Activated naive CD4-positive, alpha-beta T cell treated with anti-CD3 and anti-CD28 coated beads, Interleukin-2, amount 50 U/mL, for 24 hours (primary cell): ENCODE results near the gene BRI3.
"Not testable (repeated sequence)": the region's sequence is repeated elsewhere in the genome, so short reads cannot be mapped to it uniquely, and the experiment has no call there.

Experiments
- H3K27ac Mint-ChIP-seq: one replicate; pipeline ENCODE4 v1.8.0; 2021; ENCODE audit warnings: mild to moderate bottlenecking, mixed read lengths
- H3K27me3 Mint-ChIP-seq: one replicate; pipeline ENCODE4 v1.8.0; 2021; ENCODE audit warnings: mixed read lengths
- H3K36me3 Mint-ChIP-seq: one replicate; pipeline ENCODE4 v1.8.0; 2021; ENCODE audit warnings: mixed read lengths
- H3K4me1 Mint-ChIP-seq: one replicate; pipeline ENCODE4 v1.8.0; 2021; ENCODE audit warnings: mixed read lengths
- H3K4me3 Mint-ChIP-seq: one replicate; pipeline ENCODE4 v1.8.0; 2021; ENCODE audit warnings: mild to moderate bottlenecking, mixed read lengths
- H3K9me3 Mint-ChIP-seq: one replicate; pipeline ENCODE4 v1.8.0; 2021; ENCODE audit warnings: mixed read lengths

Gene BRI3

DNA sequence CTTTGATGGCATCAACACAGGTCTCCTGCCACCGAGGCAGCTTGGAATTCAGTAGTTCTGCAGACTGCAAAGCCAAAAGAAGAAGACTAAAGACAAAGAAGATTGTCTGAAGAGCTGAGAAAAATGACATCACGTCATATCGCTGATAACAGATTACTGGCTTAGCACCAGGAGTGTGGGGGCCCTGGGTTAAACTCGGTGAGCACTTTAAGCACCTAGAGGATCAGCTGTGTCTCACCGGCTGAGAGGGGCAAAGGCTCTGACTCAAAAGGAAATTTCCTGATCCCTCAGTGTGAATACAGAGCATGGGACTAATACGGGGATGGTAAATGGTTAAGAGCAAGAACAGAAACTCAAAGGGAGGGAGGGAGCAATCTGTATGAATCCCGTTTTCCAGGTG lies 30.7 kb downstream of the BRI3 start:
- Mint-ChIP-seq H3K4me1 (no peaks in the 10 kb centered on the region), H3K9me3 (no peaks in the 10 kb centered on the region), H3K4me3 (no peak overlapping the region), H3K27ac (no peak overlapping the region), H3K36me3 (peaks cover 2% of the 10 kb centered on the region), H3K27me3 (no peaks in the 10 kb centered on the region)

DNA sequence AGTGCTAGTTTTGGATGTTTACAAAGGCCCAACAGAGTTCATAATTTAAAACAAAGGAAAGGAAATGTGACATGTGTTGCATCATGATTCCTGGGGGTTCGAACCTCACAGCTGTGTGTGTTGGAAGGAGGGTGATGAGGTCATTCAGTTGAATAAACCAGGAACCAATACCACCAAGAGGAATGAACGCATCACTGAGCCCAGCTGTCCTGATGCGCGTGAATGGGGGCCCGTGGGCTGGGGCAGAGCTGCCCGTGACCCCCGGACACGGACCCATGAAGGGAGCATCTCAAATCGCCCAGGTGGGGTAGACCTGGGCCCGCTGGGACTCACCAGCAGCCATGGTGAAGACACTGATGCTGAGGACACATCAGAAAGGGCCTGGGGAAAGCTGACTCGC lies 33.0 kb downstream of the BRI3 start:
- Mint-ChIP-seq H3K27ac (no peak overlapping the region), H3K27me3 (no peaks in the 10 kb centered on the region), H3K36me3 (peaks cover 2% of the 10 kb centered on the region), H3K9me3 (no peaks in the 10 kb centered on the region), H3K4me3 (no peak overlapping the region), H3K4me1 (no peaks in the 10 kb centered on the region)

DNA sequence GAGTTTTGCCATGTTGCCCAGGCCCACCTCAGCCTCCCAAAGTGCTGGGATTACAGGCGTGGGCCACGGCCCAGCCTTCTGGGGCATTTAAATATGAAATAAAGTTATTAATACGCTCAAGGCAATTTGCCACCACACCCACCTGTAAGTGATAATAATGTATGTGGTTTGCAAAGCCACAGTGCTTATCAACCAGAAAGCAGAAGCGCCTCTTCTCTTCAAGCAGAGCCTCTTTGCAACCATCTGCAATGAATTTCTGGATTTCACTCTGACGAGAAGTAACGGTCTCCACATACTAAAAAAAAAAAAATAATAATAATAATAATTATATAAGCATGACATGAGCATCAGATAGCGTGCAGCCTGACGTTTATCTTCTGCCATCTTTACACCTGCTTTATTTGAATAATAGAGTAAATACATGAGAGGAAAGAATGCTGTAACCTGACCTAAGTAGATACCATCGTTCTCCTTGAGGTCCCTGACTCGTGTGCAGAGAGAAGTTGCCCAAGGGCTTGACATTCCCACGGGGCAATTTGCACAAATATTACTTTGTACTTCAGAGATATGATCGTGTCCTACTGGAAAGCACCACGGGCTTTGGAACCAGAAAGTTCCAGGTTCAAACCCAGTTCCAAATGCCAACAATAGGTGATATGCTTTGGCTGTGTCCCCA lies 34.0 kb downstream of the BRI3 start:
- H3K4me1 Mint-ChIP-seq = no peaks in the 10 kb centered on the region
- H3K27ac Mint-ChIP-seq = no peak overlapping the region
- no peaks in the 10 kb centered on the region for H3K9me3 Mint-ChIP-seq
- H3K4me3 Mint-ChIP-seq = no peak overlapping the region
- no peaks in the 10 kb centered on the region for H3K27me3 Mint-ChIP-seq
- peaks cover 2% of the 10 kb centered on the region for H3K36me3 Mint-ChIP-seq

DNA sequence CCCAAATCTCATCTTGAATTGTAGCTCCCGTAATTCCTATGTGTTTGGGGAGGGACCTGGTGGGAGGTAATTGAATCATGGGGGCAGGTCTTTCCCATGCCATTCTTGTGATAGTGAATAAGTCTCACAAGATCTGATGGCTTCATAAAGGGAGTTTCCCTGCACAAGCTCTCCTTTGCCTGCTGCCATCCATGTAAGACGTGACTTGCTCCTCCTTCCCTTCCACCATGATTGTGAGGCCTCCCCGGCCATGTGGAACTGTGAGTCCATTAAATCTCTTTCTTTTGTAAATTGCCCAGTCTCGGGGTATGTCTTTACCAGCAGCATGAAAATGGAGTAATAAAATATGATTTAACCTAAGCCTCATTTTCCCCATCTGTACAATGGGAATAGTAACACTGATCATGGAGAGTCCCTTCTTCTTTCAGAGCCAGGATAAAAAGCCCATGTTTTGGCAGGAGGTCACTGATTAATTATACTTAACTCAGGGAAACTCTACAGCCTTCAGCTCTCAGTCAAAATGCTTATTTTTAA lies 34.6 kb downstream of the BRI3 start:
- H3K27ac Mint-ChIP-seq, H3K4me3 Mint-ChIP-seq, H3K9me3 Mint-ChIP-seq, H3K4me1 Mint-ChIP-seq, H3K27me3 Mint-ChIP-seq, H3K36me3 Mint-ChIP-seq: not testable (repeated sequence)

DNA sequence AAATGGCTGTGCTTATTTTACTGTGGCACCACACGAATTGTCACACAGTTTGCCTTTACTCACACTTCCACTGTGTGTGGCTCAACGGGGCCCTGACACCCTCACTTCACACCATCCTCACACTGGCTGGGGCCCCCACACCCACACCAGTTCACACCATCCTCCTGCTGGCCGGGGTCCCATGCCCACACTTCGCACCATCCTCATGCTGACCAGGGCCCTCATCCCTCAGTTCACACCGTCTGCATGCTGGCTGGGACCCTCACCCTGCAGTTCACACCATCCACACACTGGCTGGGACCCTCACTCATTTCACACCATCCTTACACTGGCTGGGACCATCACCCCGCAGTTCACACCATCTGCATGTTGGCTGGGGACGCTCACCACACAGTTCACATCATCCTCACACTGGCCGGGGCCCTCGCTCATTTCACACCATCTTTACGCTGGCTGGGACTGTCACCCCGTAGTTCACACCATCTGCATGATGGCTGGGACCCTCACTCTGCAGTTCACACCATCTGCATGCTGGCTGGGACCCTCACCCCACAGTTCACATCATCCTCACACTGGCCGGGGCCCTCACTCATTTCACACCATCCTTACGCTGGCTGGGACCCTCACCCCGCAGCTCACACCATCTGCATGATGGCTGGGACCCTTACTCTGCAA lies 36.0 kb downstream of the BRI3 start:
- Mint-ChIP-seq H3K36me3 (peaks cover 2% of the 10 kb centered on the region), H3K27me3 (no peaks in the 10 kb centered on the region), H3K27ac (no peak overlapping the region), H3K4me3 (no peak overlapping the region), H3K4me1 (no peaks in the 10 kb centered on the region), H3K9me3 (no peaks in the 10 kb centered on the region)

DNA sequence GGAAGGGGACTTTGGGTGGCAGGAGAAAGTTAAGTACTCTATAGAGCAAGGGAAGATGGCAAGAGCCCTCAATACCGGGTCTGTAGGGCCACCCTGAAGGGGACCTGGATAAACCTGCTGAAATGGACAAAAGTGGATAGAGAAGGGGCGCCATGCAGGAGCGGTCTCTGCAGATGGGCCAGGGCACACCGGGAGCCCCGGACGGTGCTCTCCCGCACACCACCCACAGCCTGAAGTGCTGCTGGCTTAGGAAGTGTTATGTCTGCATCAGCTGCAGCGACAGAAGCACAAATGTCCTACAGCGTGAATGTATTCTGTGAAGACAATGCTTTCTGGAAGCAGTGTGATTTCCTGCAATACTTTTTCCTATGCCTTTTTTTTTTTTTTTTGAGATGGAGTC lies 37.7 kb downstream of the BRI3 start:
- Mint-ChIP-seq H3K27me3 (peaks cover 2% of the 10 kb centered on the region), H3K9me3 (no peaks in the 10 kb centered on the region), H3K27ac (no peak overlapping the region), H3K4me1 (no peaks in the 10 kb centered on the region), H3K4me3 (no peak overlapping the region), H3K36me3 (peaks cover 2% of the 10 kb centered on the region)

DNA sequence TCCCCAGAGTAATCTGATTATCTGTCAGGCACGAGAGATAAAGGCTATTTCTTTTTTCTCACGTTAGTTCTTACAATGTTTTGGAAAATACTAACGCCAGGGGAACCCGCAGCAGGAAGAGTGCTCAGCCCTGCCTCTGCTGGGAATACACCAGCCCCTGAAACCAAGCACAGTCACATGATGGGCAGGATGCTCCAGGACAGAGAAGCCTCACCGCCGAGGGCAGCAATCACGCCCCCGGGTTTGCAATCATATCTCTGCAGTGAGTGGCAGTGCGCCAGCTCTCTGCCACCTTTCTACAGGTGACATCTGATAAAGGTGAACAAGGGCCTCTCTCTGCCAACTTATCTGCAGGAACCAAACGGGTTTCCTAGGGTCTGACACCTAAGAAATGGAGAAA lies 39.8 kb downstream of the BRI3 start:
- no peaks in the 10 kb centered on the region for H3K9me3 Mint-ChIP-seq
- H3K36me3 Mint-ChIP-seq = peaks cover 2% of the 10 kb centered on the region
- H3K4me1 Mint-ChIP-seq = no peaks in the 10 kb centered on the region
- no peak overlapping the region for H3K27ac Mint-ChIP-seq
- H3K4me3 Mint-ChIP-seq = no peak overlapping the region
- peaks cover 3% of the 10 kb centered on the region for H3K27me3 Mint-ChIP-seq

DNA sequence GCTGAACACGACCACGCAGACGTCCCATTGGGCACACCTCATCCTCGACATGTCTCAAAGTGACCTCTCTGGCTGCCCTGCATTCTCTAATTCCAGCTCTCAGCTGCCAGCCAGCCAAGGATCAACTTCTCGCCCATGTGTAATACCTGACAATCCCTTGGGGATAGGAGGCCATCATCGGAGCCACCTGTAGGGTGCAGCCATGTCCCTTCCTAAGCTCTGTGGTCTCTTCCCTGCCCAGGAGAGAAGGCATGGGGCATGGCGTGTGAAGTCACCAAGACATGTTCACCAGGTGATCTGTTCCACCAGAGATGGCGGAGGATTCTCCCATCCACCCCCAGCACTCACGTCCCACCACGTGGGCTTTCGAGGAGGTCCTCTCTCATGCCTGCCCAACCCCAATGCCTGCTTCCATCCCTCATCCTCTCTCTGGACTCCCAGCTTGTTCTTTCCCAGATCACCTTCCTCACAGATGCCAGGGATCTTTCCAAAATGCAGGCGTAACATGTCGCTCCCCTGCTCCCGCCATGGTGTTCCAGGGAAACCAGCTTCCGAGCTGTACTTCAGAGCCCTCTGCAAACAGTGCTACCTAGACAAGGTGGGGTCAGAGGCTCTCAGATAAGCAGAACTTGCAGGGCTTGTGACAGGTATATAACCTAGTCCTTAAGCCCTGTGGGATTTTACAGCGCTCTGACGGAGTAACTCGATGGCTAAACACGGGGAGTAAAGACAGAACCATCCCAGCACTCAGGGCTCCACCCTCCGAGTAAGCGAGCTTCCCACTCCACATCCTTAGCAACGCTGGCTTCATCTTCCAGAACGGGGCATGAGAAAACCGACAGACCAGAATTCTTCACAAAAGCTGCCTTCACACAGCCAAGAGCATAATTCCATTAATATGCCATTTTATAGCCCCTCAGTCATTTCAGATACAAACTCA lies 41.1 kb downstream of the BRI3 start:
- no peaks in the 10 kb centered on the region for H3K36me3 Mint-ChIP-seq
- H3K4me3 Mint-ChIP-seq = no peak overlapping the region
- peaks cover 3% of the 10 kb centered on the region for H3K27me3 Mint-ChIP-seq
- no peak overlapping the region for H3K27ac Mint-ChIP-seq
- H3K9me3 Mint-ChIP-seq = no peaks in the 10 kb centered on the region
- no peaks in the 10 kb centered on the region for H3K4me1 Mint-ChIP-seq

DNA sequence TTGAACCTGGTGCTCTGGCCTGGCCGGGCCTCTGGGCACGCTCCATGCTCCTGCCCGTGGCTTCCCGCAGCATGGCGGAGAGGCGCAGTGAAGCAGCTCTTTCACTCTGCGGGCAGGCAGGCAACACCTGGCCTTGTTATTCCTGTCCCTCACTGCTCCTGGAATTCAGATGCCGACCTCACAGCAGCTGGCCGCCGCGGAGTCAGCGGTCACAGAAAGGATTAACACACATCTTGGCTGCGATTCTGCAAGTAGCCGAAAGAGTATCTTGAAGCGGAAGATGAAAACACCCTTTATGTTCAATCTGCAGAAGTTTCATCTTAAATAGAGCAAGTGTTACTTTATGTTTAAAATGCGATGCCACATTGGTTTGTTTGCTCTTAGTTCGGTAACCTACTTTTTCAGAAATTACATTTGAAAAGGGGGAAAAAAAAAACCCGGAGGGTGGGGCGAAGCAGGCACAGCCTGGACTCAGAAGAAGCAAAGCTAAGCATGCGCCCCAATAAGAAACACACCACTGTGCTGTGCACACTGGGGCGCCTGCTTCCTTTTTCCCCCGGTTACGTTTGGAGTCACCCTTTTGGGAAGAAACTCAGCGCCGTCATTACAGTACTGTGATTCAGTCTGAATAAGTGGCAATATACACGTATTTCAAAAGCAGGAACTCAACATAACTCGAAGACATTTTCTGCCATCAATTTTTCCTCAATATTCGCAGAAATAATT lies 42.3 kb downstream of the BRI3 start:
- Mint-ChIP-seq H3K4me1 (no peaks in the 10 kb centered on the region), H3K4me3 (no peak overlapping the region), H3K27me3 (peaks cover 3% of the 10 kb centered on the region), H3K27ac (no peak overlapping the region), H3K36me3 (no peaks in the 10 kb centered on the region), H3K9me3 (no peaks in the 10 kb centered on the region)

DNA sequence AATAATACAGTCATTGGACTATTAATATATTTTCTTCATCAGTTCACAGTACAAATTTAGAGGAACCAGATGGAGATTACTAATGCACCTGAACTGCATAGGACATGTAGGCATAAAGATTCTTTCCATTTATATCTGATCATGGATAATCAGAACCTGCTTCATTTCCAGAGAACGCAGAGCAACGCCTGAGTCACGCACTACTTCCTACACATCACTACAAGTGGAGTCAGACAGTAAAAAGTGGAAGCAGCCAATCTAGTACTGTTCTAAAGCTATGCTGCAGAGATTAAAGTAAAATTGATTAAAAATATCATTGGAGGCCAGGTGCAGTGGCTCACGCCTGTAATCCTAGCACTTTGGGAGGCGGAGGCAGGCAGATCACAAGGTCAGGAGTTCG lies 43.3 kb downstream of the BRI3 start:
- Mint-ChIP-seq H3K4me1 (no peaks in the 10 kb centered on the region), H3K36me3 (no peaks in the 10 kb centered on the region), H3K9me3 (no peaks in the 10 kb centered on the region), H3K27me3 (peaks cover 3% of the 10 kb centered on the region), H3K4me3 (no peak overlapping the region), H3K27ac (no peak overlapping the region)

DNA sequence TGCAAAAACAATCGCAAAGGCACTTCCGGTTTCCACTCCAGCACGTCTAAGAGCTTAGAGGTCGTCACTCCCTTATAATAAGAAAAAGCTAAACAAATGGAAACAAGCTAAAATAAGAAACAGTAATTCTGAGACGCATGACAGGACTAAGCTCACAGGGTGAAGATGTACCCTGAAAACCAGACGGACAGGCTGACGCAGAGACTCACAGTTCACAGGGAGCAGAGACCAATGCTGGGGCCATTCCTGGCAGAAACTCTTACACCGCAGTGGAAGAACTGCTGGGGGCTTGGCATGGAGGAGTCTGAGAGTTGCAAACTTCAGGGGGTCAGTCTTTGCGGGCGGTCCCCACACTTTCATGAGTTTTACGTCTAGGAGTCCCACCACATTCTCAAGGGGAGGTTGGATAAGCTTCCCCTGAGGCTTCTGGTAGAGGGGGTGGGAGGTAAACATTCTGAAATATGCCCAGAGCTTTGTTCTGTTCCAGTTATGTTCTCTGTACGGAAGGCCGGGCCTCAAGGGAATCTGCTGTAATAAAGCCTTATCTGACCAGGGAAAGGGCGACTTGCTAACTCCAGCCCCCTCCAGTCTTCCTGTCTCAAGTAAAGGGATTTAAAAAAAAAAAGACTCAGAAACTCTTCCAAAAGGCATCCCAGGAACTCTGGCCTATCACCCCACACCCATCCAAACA lies 47.8 kb downstream of the BRI3 start:
- no peak overlapping the region for H3K27ac Mint-ChIP-seq
- peaks cover 1% of the 10 kb centered on the region for H3K27me3 Mint-ChIP-seq
- H3K4me1 Mint-ChIP-seq = no peaks in the 10 kb centered on the region
- H3K36me3 Mint-ChIP-seq = no peaks in the 10 kb centered on the region
- H3K9me3 Mint-ChIP-seq = no peaks in the 10 kb centered on the region
- no peak overlapping the region for H3K4me3 Mint-ChIP-seq

DNA sequence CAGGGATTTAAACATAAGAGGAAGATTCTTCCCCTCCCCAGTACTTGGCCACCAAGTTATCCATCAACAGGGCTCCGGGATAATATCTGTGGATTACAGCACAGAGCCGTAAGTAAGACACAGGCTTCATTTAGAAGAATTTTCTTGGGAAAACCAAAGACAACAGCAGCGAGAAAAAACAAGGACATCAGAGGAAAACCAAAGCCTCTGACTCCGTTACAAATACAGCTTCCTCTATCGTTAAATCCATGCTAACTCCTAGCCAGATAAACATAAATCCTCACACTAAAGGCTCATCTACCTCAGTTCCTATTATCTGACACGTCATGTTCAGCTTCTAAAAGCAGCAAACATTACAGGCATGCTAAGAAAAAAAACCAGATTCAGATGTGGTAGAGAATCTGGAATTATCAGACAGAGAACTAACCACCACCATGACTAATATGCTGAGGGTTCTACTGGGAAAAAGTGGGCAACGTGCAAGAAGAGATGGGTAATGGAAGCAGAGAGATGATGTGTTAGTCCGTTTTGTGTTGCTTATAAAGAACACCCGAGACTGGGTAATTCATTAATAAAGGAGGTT lies 48.4 kb downstream of the BRI3 start:
- H3K36me3 Mint-ChIP-seq = no peaks in the 10 kb centered on the region

DNA sequence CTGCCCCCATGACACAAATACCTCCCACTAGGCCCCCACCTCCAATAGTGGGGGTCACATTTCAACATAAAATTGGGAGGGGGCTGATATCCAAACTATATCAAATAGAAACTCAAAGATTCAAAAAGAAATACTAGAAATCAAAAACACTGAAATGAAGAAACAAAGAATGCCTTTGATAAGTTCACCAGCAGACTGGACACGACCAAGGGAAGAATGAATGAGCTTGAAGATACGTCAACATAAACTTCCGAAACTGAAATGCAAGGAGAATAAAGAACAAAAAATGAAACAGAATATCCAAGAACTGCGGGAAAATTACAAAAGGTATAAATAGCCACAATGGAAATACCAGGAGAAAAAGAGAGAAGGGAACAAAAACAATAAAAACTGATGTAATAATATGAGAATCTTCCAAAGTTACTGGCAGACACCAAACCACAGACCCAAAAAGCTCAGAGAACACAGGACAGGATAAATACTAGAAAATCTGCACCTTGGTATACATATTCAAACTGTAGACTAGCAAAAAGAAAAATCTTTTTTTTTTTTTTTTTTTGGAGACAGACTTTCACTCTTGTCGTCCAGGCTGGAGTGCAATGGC lies 49.5 kb downstream of the BRI3 start:
- Mint-ChIP-seq H3K9me3 (no peaks in the 10 kb centered on the region), H3K36me3 (no peaks in the 10 kb centered on the region), H3K27ac (no peak overlapping the region), H3K4me3 (no peak overlapping the region), H3K4me1 (no peaks in the 10 kb centered on the region), H3K27me3 (no peaks in the 10 kb centered on the region)

More for the DNA sequence above, 48.4 kb downstream of the BRI3 start:
- H3K9me3 Mint-ChIP-seq = no peaks in the 10 kb centered on the region
- no peaks in the 10 kb centered on the region for H3K27me3 Mint-ChIP-seq
- no peaks in the 10 kb centered on the region for H3K4me1 Mint-ChIP-seq
- H3K4me3 Mint-ChIP-seq = no peak overlapping the region
- H3K27ac Mint-ChIP-seq = no peak overlapping the region

DNA sequence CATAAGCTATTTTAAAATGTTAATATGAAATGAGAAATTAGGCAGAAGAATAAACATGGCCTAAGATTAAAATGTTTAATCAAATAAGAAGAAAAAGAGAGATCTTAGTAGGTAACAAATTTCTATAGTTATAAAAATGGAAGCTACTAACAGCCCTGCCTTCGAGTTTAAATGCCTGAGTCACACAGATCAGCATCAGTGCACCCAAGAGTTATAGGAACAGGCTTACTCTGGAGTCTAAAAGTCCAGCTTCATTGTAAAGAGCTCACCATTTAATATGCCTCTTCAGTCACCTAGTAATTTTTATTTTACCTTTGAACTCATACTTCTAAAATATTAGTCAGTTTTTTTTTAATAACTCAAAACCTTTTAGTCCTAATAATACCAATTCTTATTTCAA lies 52.6 kb downstream of the BRI3 start:
- no peaks in the 10 kb centered on the region for H3K27me3 Mint-ChIP-seq
- no peaks in the 10 kb centered on the region for H3K4me1 Mint-ChIP-seq
- H3K4me3 Mint-ChIP-seq = no peak overlapping the region
- H3K36me3 Mint-ChIP-seq = no peaks in the 10 kb centered on the region
- H3K9me3 Mint-ChIP-seq = no peaks in the 10 kb centered on the region
- no peak overlapping the region for H3K27ac Mint-ChIP-seq
